Left ventricle myocardium inferior (tissue), 1 donor: Measurements from ENCODE around the gene ATG16L1. TPM values are rescaled to one million over a fixed set of nuclear protein-coding genes. Genes with fewer than 3 reads are reported as not detected.
A peak's percentile ranks its signal among the peaks of the same experiment; 100 is the strongest.

Experiments
- DNase-seq: peaks from one replicate; pipeline ENCODE4 v3.0.0-alpha.2; 2020
- H3K27ac ChIP-seq: fragments of 200-600 bp; replicated peaks from 2 replicates; pipeline ENCODE4 v1.8.0; 2021
- H3K27me3 ChIP-seq: fragments of 200-600 bp; 2 replicates; pipeline ENCODE4 v1.8.0; 2021; ENCODE audit warnings: low read depth
- H3K36me3 ChIP-seq: fragments of 200-600 bp; 2 replicates; pipeline ENCODE4 v1.8.0; 2021
- H3K4me1 ChIP-seq: fragments of 200-600 bp; 2 replicates; pipeline ENCODE4 v1.8.0; 2021
- H3K4me3 ChIP-seq: fragments of 200-600 bp; 2 replicates; pipeline ENCODE4 v1.8.0; 2021; ENCODE audit warnings: mild to moderate bottlenecking, moderate library complexity
- H3K9me3 ChIP-seq: fragments of 200-600 bp; replicated peaks from 2 replicates; pipeline ENCODE4 v1.8.0; 2021
- intact Hi-C: fragments of 100-400 bp; cut with micrococcal nuclease; formaldehyde crosslinking; loops from one replicate; pipeline ENCODE4 v1.11.0; 2022
- total RNA-seq: library from RNA; stranded (reverse); fragmentation: NEBNext Ultra II Directional; extraction: Animal tissue kit (Norgen Biotek cat#: 25700); gene quantifications from one replicate; pipeline ENCODE4 v1.2.1, GENCODE V29; 2021
- TF ChIP-seq, protein P1 (sequence below): fragments of 200-600 bp; IDR thresholded peaks from 2 replicates; pipeline ENCODE4 v1.8.0; 2021; ENCODE audit warnings: antibody characterized with exemption, mild to moderate bottlenecking, borderline replicate concordance
- donor health status: DM: no; HTN: yes; CAD: no; lungs with severe emphysema.

ATG16L1 gene
- total RNA-seq, 1 donor from 2014 or later, result 18.6 TPM

DNA sequence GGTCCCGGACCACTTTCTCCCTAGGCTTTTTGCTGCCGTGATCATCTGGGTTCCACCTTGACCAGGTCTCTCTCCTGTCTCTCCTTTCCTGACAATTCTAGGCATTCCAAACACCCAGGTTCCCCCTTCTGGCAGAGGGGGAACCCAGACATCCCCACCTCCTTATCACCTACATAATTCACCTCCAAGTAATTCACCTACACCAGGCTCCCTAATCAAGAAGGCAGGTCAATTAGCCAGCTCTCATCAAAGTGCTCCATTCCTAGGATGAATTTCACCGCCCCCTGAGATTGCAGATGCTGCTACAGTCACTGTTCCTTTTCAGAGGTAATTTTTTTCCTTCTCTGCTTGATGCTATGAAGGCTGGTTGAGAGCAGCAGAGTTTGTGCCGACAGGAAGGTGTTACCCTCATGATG, 42.3 kb upstream of the ATG16L1 start:
- H3K27me3 ChIP-seq, result no peaks in the 10 kb centered on the region
- intact Hi-C loops, result no loop called here
- DNase-seq, result no peak
- H3K36me3 ChIP-seq, result peaks cover 4% of the 10 kb centered on the region
- TF ChIP-seq, protein P1, sequence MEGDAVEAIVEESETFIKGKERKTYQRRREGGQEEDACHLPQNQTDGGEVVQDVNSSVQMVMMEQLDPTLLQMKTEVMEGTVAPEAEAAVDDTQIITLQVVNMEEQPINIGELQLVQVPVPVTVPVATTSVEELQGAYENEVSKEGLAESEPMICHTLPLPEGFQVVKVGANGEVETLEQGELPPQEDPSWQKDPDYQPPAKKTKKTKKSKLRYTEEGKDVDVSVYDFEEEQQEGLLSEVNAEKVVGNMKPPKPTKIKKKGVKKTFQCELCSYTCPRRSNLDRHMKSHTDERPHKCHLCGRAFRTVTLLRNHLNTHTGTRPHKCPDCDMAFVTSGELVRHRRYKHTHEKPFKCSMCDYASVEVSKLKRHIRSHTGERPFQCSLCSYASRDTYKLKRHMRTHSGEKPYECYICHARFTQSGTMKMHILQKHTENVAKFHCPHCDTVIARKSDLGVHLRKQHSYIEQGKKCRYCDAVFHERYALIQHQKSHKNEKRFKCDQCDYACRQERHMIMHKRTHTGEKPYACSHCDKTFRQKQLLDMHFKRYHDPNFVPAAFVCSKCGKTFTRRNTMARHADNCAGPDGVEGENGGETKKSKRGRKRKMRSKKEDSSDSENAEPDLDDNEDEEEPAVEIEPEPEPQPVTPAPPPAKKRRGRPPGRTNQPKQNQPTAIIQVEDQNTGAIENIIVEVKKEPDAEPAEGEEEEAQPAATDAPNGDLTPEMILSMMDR, result no peak
- no peak overlapping the region for H3K27ac ChIP-seq
- H3K9me3 ChIP-seq, result peaks cover 2% of the 10 kb centered on the region
- no peak overlapping the region for H3K4me3 ChIP-seq
- peaks cover 38% of the 10 kb centered on the region for H3K4me1 ChIP-seq

DNA sequence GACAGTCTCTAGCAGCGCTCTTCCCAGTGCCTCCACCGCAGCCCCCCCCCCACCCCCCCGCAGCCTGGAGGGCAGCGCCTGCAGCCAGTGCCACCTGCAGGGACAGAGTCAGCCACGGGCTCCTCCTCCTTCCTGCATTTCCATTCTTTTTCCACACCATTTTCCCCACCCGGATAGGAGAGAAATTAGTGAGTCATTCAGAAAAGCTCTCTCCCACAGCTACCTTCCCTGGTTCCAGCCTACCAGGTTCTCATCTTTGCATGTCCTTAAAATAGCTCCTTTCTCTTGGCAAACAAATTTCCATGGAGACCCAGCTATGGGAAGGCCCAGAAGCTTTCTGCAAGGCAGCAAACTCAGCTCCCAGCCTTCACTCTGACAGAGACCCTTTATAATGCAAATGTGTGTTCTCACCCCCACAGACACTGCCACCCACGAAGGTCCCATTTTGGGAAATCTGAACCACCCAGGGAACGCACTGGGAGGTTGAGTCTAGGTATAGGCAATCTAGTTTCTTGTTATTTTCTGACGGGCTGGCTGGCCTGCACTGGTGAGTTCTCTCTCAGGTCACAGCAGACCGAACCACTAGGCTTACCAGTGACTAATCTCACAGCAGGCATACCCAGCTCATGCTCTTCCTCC, 41.8 kb upstream of the ATG16L1 start:
- no peak overlapping the region for H3K4me3 ChIP-seq
- H3K36me3 ChIP-seq, result peaks cover 4% of the 10 kb centered on the region
- H3K4me1 ChIP-seq, result peaks cover 38% of the 10 kb centered on the region
- intact Hi-C loops, result no loop called here
- DNase-seq, result no peak
- no peaks in the 10 kb centered on the region for H3K27me3 ChIP-seq
- H3K9me3 ChIP-seq, result no peaks in the 10 kb centered on the region
- TF ChIP-seq, protein P1, result no peak
- H3K27ac ChIP-seq, result no peak overlapping the region

DNA sequence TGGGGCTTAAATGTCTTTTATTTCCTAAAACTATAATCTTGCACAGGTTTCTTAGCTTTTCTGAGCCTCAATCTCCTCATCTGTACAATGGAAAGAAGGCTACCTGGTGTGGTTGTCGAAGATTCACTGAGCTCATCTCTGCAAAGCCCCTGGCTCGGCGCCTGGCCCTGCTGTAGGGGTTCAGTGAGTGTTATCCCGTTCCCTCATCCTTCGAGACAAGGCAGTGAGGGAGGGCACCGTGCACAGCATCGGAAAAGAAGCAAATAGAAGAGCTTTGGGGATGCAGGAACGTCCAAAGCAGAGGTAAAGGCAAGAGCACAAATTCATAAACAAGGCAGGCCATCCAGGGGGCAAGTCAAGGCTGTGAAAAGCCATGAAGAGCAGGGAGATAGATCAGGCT, 41.2 kb upstream of the ATG16L1 start:
- intact Hi-C loops, result no loop called here
- Histone ChIP-seq H3K4me3 (no peak overlapping the region), H3K27me3 (no peaks in the 10 kb centered on the region), H3K27ac (no peak overlapping the region), H3K36me3 (peaks cover 4% of the 10 kb centered on the region), H3K4me1 (peaks cover 38% of the 10 kb centered on the region), H3K9me3 (no peaks in the 10 kb centered on the region)
- no peak for DNase-seq
- TF ChIP-seq, protein P1, result no peak

DNA sequence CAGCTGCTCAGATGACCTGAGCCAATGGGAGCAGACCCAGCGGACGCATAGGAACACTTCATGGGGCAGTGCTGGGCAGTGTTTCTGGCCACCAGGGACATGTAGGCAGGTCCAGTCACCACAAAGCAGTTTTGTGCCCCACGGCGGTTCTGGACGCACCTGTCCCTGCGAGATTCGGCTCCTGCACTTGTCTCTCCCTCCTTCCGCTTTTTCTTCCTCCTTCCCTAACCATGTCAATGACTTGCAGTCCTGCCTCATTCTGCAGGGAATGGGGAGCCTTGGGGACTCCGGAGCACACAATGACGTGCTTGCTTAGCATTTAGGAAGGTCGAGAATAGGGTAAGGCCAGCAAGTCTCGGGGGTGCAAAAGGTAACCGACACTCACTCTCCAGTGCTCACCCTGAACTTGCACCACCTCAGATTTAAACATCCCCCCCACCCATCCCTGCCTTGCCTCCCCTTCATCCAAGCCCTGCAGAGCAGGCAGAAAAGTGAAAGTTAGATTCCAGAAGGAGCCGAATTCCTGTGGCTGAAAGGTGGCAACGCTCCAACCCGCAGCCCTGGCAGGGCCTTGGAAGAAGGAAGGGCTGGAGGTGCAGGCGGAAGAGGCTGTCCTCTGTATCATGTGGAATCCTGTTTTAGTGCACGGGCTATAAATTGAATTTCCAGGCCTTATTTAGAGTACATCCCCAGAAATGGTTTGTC, 40.5 kb upstream of the ATG16L1 start:
- intact Hi-C loops, result no loop called here
- Histone ChIP-seq H3K4me3 (peak overlapping the region; percentile 45), H3K4me1 (peaks cover 38% of the 10 kb centered on the region), H3K27me3 (no peaks in the 10 kb centered on the region), H3K27ac (peak overlapping the region; percentile 36), H3K36me3 (peaks cover 4% of the 10 kb centered on the region), H3K9me3 (no peaks in the 10 kb centered on the region)
- TF ChIP-seq, protein P1, result no peak
- DNase-seq, result peak; percentile 75

DNA sequence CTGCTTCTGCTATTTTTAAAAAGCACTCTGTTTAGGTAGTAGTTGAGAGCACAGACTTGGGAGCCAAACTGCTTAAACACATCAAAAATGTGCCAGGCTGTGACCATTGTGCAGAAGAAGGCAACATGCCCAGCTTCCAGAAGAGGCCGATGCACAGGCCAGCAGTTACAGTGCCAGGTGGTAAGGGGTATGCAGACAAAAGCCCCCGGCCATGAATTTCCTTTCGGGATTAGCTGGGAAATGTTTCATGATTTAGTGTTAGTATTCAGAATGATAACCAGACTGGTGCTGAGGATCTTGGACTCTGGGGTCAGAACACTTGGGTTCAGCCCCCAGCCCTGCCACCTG, 40.0 kb upstream of the ATG16L1 start:
- H3K36me3 ChIP-seq, result peaks cover 3% of the 10 kb centered on the region
- peaks cover 38% of the 10 kb centered on the region for H3K4me1 ChIP-seq
- H3K9me3 ChIP-seq, result no peaks in the 10 kb centered on the region
- intact Hi-C loops, result no loop called here
- H3K4me3 ChIP-seq, result peak overlapping the region; percentile 45
- no peaks in the 10 kb centered on the region for H3K27me3 ChIP-seq
- DNase-seq, result no peak
- peak overlapping the region; percentile 36 for H3K27ac ChIP-seq
- TF ChIP-seq, protein P1, result no peak
